ENCODE results near the gene TNS3.

Gene TNS3

GRCh38 chr7:47518827-47519226 lies 63.1 kb downstream of the TNS3 start:
- no peak for DNase-seq

GRCh38 chr7:47517821-47518480 lies 64.0 kb downstream of the TNS3 start:
- DNase-seq, result no peak

DNA sequence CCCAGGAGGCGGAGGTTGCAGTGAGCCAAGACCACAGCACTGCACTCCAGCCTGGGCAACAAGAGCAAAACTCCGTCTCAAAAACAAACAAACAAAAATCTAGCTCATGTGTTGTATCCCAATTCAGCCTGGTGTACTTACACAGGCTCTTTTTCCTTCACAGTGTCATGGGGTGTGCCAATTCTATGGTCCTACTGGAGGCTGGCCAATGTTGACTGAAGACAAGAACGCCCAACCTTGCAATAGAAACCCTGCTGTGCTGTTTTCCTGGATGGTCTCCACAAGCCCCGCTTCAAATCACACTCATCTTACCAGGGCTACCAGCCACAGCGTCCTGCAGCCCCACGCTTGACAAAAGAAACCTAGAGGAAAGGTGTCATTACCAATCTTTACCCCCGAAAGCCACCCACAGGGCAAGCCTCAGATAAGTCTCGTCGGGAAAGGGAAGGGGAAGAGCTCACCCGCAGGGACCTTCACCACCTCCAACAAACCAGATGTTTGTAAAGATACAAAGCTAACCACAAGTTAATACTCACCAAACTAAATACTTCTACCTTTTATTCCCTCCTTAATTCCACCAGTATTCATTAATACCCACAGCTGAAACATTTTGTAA lies 64.8 kb downstream of the TNS3 start:
- no peak for DNase-seq

GRCh38 chr7:47516386-47516785 lies 65.5 kb downstream of the TNS3 start:
- DNase-seq, result no peak

DNA sequence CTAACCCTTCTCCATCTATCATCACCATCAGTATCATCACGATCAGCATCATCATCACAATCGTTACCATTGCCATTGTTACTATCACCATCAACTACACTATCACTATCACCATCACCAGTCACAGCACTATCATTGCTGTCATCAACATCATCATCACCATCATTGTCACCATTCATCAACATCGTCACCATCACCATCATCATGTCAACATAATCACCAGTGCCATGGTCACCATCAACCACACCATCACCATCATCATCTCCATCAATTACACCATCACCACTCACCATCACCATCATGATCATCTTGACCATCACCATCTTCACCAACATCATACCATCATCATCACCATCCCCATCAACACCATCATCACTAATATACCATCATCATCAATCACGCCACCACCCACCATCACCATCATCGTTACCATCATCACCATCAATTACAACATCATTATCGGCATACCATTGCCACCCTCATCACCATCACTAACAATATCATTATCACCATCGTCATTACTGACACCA lies 66.5 kb downstream of the TNS3 start:
- DNase-seq, result no peak

DNA sequence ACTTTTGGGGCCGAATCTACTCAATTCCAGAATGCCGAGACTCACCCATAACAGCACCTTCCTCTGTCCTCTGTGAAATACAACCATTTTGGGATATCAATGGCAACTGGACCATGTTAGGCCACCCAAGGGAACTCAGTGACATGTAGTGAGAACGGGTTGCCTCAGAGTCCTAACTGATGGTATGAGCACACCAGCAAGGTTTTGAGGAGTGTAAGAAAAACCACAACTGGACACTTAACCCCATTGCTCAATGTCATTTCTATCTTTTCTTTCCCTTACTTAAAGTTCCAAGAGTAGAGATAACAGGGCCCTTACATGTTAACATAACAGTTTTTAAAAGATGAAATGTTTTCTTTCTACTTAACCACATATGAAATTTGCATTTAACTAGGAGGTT lies 67.1 kb downstream of the TNS3 start:
- DNase-seq, result no peak

- DNase-seq, result no peak
Observed at GRCh38 chr7:47514367-47514766, 67.5 kb downstream of the TNS3 start.

GRCh38 chr7:47513741-47514241 lies 68.1 kb downstream of the TNS3 start:
- no peak for DNase-seq

GRCh38 chr7:47512481-47513176 lies 69.3 kb downstream of the TNS3 start:
- no peak for DNase-seq

- no peak for DNase-seq
Observed at GRCh38 chr7:47511699-47512370, 70.1 kb downstream of the TNS3 start.

DNA sequence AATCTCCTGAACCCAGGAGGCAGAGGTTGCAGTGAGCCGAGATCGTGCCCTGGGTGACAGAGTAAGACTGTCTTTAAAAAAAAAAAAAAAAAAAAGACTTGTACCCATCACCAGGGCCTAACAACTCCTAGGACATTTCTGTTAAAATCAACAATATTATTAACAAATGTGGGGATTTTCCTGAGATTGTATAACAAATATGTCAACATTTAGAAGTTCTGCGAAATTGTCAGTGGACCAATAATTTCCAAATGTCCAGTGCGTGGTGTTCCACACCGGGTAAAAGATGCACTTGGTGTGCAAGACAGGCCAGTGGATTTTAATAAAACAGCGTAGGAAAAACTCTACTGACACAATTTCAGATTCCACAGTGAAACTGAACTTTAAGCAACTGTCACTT lies 71.1 kb downstream of the TNS3 start:
- no peak for DNase-seq

DNA sequence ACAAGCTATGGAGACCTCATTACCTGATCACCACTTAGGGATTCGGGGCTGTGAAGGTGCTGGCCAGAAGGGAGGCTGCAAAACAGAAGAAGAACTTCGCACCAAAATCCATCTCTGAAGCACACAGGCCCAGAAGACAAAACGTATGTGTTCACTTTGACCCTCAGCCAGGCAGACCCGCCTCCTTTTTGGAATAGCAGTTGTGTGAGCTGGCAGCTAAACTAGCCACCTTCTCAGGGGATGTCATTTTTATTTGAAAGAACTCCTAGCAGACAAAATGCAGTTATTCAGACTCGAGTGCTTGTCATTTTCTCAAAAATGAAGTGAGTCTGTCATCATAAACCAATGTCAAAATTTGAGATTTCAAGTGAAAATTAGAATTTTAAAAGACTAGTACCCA lies 71.7 kb downstream of the TNS3 start:
- no peak for DNase-seq

- no peak for DNase-seq
Observed at GRCh38 chr7:47509571-47509970, 72.3 kb downstream of the TNS3 start.

- DNase-seq, result no peak
Observed at GRCh38 chr7:47508389-47509380, 73.2 kb downstream of the TNS3 start.

GRCh38 chr7:47507522-47507921 lies 74.4 kb downstream of the TNS3 start:
- DNase-seq, result no peak

DNA sequence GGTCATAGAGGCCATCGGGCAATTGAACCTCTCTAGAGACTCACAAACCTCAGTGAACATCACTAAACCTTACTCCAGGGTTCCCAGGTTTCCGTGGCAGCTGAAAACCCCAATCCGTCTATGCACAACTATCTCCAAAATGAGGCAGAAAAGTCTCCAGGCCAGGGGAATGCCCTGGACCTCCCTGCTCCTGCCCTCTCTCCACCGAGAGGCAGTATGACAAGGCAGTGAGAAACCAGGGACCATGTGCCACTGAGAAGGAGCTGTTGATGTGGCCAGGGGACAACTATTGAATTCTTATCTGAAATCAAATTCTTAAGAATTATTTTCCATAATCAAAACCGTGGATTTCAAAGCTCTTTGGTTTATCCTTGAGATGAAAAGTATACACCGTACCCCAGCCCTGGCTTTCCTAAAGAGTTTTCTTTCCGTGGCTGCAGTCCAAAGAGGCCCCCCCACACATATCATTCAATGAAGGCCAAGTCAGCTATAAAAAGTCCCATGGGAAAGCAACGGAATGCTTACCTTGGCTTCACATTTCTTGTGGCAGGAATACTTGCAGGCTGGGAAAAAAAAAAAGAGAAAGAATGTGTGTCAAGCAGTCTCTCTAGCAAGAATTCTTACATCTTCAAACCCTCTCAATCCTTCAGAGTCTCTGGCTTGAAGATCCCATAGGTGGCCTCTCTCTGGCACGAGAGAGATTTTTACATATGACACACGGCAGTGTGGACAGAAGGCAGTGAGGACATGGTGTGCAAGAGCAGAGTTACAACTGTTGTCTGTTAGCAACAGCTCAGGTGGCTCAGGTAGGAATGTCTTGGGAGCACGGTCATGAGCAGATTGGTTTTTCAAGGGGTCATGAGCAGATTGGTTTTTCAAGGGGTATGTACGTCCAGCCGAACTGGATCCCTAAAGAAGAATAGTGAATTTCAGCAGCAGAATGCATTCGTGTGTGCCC lies 75.2 kb downstream of the TNS3 start:
- DNase-seq, result no peak

GRCh38 chr7:47505312-47506007 lies 76.5 kb downstream of the TNS3 start:
- DNase-seq, result no peak

DNA sequence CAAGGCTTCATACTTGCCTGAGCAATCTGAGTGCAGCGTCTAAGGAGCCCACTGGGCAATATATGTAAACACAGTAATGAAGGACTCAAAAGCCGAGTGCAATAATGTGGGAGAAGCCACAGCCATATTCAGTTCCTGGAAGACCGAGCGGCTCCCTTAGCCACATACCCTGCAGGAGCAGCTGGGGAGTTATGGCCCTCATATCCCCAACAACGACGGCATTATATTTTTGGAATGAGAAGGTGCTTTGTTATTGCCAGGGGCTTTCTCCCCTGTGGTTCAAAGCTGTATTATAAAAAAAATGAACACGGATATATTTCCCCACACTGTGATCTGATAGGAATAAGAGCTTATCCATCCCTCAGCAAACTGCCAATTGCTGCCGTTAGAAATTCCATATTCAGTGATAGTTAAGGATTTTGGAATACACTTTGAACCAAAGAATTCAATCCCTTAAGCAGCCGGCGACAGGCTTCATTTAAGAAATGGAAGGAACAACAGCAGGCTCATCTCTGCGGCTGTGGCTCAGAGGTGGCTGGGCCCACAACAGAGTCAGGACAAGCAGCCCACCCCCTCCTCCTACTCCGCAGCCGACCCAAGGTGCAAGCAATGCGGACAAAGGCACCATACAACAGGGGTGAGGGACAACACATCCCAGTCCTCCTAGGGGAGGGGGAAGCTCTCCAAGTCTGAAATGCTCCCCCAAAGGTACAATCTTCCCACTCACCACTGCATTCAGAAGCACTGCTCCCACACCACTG lies 77.2 kb downstream of the TNS3 start:
- no peak for DNase-seq

GRCh38 chr7:47503281-47503680 lies 78.6 kb downstream of the TNS3 start:
- DNase-seq, result no peak

Measured in CD4-positive, alpha-beta T cell treated with Interleukin-15 for 1 hour (primary cell).